SU-DHL-6 (cell line): ENCODE results near the gene SARDH.

ENCODE experiments used
- EZH2phosphoT487 ChIP-seq: fragments of 200-600 bp; sonication (generic), shearing (Covaris generic); conservative IDR thresholded peaks from 2 replicates; pipeline ENCODE4 v1.6.1; 2018; ENCODE audit warnings: mild to moderate bottlenecking, antibody characterized with exemption, low read length, moderate library complexity, mixed read lengths
- TF ChIP-seq, protein P1 (sequence below): fragments of 200-600 bp; sonication (generic); IDR thresholded peaks from one replicate; pipeline ENCODE4 v1.5.1; 2017; ENCODE audit warnings: antibody characterized with exemption, mild to moderate bottlenecking, low read length, moderate library complexity; ENCODE audit not compliant: insufficient read depth, poor library complexity, severe bottlenecking

DNA sequence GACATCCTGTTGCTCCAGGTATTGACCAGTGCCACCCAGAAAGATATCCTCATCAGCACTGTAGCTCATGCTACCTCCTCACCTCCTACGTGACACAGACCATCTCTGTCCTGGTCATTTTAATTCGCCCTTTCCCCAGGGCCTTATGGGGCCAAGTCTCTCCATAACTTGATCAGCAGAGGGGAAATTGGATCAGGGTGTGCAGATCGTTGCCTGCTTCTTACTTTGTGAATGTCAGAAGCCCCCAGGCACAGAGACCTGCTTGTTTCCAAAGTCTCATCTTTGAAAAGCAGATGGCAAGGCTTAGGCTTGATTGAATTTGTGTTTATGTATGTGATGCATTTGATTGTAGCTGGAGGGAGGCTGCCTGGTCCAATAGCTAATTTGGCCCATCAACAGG, 110.8 kb downstream of the SARDH start:
- TF ChIP-seq, protein P1, sequence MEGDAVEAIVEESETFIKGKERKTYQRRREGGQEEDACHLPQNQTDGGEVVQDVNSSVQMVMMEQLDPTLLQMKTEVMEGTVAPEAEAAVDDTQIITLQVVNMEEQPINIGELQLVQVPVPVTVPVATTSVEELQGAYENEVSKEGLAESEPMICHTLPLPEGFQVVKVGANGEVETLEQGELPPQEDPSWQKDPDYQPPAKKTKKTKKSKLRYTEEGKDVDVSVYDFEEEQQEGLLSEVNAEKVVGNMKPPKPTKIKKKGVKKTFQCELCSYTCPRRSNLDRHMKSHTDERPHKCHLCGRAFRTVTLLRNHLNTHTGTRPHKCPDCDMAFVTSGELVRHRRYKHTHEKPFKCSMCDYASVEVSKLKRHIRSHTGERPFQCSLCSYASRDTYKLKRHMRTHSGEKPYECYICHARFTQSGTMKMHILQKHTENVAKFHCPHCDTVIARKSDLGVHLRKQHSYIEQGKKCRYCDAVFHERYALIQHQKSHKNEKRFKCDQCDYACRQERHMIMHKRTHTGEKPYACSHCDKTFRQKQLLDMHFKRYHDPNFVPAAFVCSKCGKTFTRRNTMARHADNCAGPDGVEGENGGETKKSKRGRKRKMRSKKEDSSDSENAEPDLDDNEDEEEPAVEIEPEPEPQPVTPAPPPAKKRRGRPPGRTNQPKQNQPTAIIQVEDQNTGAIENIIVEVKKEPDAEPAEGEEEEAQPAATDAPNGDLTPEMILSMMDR = no peak
- no peak for TF ChIP-seq EZH2phosphoT487
